OCI-LY7 (cell line): Measurements from ENCODE around the gene MESP1. TPM values are rescaled to one million over a fixed set of nuclear protein-coding genes. Genes with fewer than 3 reads are reported as not detected.

Experiments used
- BruUV-seq: library from RNA; stranded (reverse); fragments of 400-500 nt; replicated peaks from 2 replicates; lab custom pipeline; 2021; lab: Mats Ljungman, UMichigan
- CTCF ChIA-PET: fragments of 300-600 bp; sonication (Branson Sonifier 250); formaldehyde crosslinking; loops from one replicate; lab custom pipeline; 2022; ENCODE audit warnings: antibody characterized with exemption; ENCODE audit not compliant: unreplicated experiment; lab: Charles Lee
- POLR2A ChIA-PET: fragments of 300-600 bp; sonication (Branson Sonifier 250); formaldehyde crosslinking; loops from one replicate; lab custom pipeline; 2022; ENCODE audit warnings: antibody characterized with exemption; lab: Charles Lee
- DNase-seq: peaks from one replicate; pipeline ENCODE4 v3.0.0-alpha.2; 2015; ENCODE audit warnings: low spot score
- H2AFZ ChIP-seq: fragments of 200-600 bp; sonication (generic), shearing (Covaris generic); 2 replicates; pipeline ENCODE4 v1.6.1; 2014; ENCODE audit warnings: mild to moderate bottlenecking, antibody characterized with exemption, low read length, moderate library complexity
- H3K27ac ChIP-seq: fragments of 200-600 bp; sonication (generic); 2 replicates; pipeline ENCODE4 v1.5.1; 2014; ENCODE audit warnings: mixed run types, low read depth, mild to moderate bottlenecking, moderate library complexity, low read length, inconsistent platforms; ENCODE audit not compliant: poor library complexity, severe bottlenecking
- H3K36me3 ChIP-seq: fragments of 200-600 bp; sonication (generic); 2 replicates; pipeline ENCODE4 v1.6.1; 2014; ENCODE audit warnings: mild to moderate bottlenecking, antibody characterized with exemption, low read length, moderate library complexity, mixed read lengths; ENCODE audit not compliant: insufficient read depth
- H3K4me1 ChIP-seq: fragments of 200-600 bp; sonication (generic); 2 replicates; pipeline ENCODE4 v1.5.1; 2014; ENCODE audit warnings: mild to moderate bottlenecking, low read length; ENCODE audit not compliant: insufficient read depth, poor library complexity, severe bottlenecking
- H3K4me2 ChIP-seq: fragments of 200-600 bp; sonication (generic); 2 replicates; pipeline ENCODE4 v1.6.1; 2014; ENCODE audit warnings: mild to moderate bottlenecking, low read length
- H3K4me3 ChIP-seq: fragments of 200-600 bp; sonication (generic); 2 replicates; pipeline ENCODE4 v1.5.1; 2014; ENCODE audit warnings: mild to moderate bottlenecking, low read depth, low read length; ENCODE audit not compliant: poor library complexity, severe bottlenecking
- H3K79me2 ChIP-seq: fragments of 200-600 bp; sonication (generic); 2 replicates; pipeline ENCODE4 v1.6.1; 2016; ENCODE audit warnings: low read depth, mild to moderate bottlenecking, low read length, moderate library complexity, mixed read lengths; ENCODE audit not compliant: insufficient read depth
- H3K9me2 ChIP-seq: fragments of 200-600 bp; sonication (generic); 2 replicates; pipeline ENCODE4 v1.6.1; 2016; ENCODE audit warnings: mild to moderate bottlenecking, low read length, mixed read lengths; ENCODE audit not compliant: insufficient read depth
- H3K9me3 ChIP-seq: fragments of 200-600 bp; sonication (generic); 2 replicates; pipeline ENCODE4 v1.6.1; 2014; ENCODE audit warnings: mild to moderate bottlenecking, mixed run types, low read length, mixed read lengths
- H4K20me1 ChIP-seq: fragments of 200-600 bp; sonication (generic); 2 replicates; pipeline ENCODE4 v1.6.1; 2014; ENCODE audit warnings: mild to moderate bottlenecking, antibody characterized with exemption, low read length, moderate library complexity, mixed read lengths; ENCODE audit not compliant: insufficient read depth
- CTCF ChIP-seq: fragments of 200-600 bp; sonication (generic); conservative IDR thresholded peaks from 2 replicates; pipeline ENCODE4 v1.5.1; 2014; ENCODE audit warnings: mild to moderate bottlenecking, antibody characterized with exemption, low read length, moderate library complexity, mixed read lengths
- EZH2phosphoT487 ChIP-seq: fragments of 200-600 bp; sonication (generic); IDR thresholded peaks from 2 replicates; pipeline ENCODE4 v1.6.1; 2018; ENCODE audit warnings: low read depth, borderline replicate concordance, mild to moderate bottlenecking, mixed run types, antibody characterized with exemption, low read length, moderate library complexity, mixed read lengths
- intact Hi-C: fragments of 100-400 bp; cut with micrococcal nuclease; formaldehyde crosslinking; loops from one replicate; pipeline ENCODE4 v1.10.0; 2022; ENCODE audit not compliant: unreplicated experiment
- total RNA-seq, 2 experiments: library from RNA; depleted of rRNA in 1 of 2; stranded (reverse); fragments of >200 nt in 1 of 2; shearing (Covaris generic) in 1 of 2; gene quantifications; 2 replicates each; pipeline ENCODE4 v1.2.3, GENCODE V29; 2014 to 2022

Gene MESP1
- total RNA-seq, 2 experiments from 2014 or later: 3.5 TPM; not detected in 1

GRCh38 chr15:89749526-89749925 is 1.5 kb downstream of the MESP1 start:
- Histone ChIP-seq H3K79me2 (no peaks in the 10 kb centered on the region), H3K4me3 (no peak overlapping the region), H2AFZ (no peak overlapping the region), H3K27ac (no peak overlapping the region), H3K9me3 (no peaks in the 10 kb centered on the region), H3K4me1 (peaks cover 7% of the 10 kb centered on the region), H4K20me1 (no peaks in the 10 kb centered on the region), H3K4me2 (no peak overlapping the region), H3K9me2 (no peaks in the 10 kb centered on the region), H3K36me3 (no peaks in the 10 kb centered on the region)
- POLR2A ChIA-PET: no interaction called here
- no TSS peak for BruUV-seq
- intact Hi-C loops: no loop called here
- CTCF ChIA-PET: interaction anchor here (0.6 kb wide), 1 partner anchor 268 kb away, joined by 3 read pairs; no protein-coding TSS in a partner anchor
- TF ChIP-seq EZH2phosphoT487: no peak
- TF ChIP-seq CTCF: no peak
- no peak for DNase-seq

- CTCF ChIA-PET: no interaction called here
Observed at GRCh38 chr15:89749054-89749453, 2.0 kb downstream of the MESP1 start.

More at GRCh38 chr15:89749054-89749453, 2.0 kb downstream of the MESP1 start:
- no peak for TF ChIP-seq CTCF
- no peak for TF ChIP-seq EZH2phosphoT487
- no peak for DNase-seq
- H3K9me3 ChIP-seq: no peaks in the 10 kb centered on the region
- no peaks in the 10 kb centered on the region for H4K20me1 ChIP-seq
- POLR2A ChIA-PET: no interaction called here
- no peaks in the 10 kb centered on the region for H3K79me2 ChIP-seq
- H3K36me3 ChIP-seq: no peaks in the 10 kb centered on the region
- no TSS peak for BruUV-seq
- H3K4me2 ChIP-seq: no peak overlapping the region
- H3K27ac ChIP-seq: no peak overlapping the region
- H3K9me2 ChIP-seq: no peaks in the 10 kb centered on the region
- intact Hi-C loops: no loop called here
- peaks cover 7% of the 10 kb centered on the region for H3K4me1 ChIP-seq
- no peak overlapping the region for H3K4me3 ChIP-seq
- H2AFZ ChIP-seq: no peak overlapping the region
